Fibroblast of skin of left quadriceps (primary cell): ENCODE results near the gene CTDSPL.

ENCODE experiments used
- DNase-seq, 2 experiments: peaks; one replicate each; pipeline ENCODE4 v3.0.0-alpha.2; 2013; ENCODE audit warnings: low read depth in 2 of 2

CTDSPL gene

GRCh38 chr3:38002940-38003339 is 141.3 kb downstream of the CTDSPL start:
- DNase-seq = no peak

DNA sequence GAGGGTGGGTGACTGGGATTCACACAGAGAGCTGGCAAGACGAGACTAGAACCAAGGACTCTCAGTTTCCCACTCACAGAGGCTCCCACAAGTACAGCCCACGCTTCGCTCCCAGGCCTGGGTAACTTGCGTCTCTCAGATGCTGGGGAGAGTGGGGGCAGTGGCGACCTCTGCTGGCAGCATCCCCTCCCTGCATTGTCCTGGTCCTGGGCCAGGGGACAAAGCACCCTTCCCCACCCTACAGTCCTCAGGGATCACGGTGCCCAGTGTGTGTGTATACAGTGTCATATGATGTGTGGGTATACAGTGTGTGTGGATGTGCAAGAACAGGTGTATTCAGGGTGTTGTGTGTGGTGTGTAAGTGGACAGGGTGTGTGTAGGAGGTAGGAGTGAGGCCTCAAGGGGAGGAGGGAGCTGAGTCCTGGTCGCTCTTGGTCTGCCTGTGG is 141.7 kb downstream of the CTDSPL start:
- DNase-seq = peak in 1 of 2 experiments; percentile 5

DNA sequence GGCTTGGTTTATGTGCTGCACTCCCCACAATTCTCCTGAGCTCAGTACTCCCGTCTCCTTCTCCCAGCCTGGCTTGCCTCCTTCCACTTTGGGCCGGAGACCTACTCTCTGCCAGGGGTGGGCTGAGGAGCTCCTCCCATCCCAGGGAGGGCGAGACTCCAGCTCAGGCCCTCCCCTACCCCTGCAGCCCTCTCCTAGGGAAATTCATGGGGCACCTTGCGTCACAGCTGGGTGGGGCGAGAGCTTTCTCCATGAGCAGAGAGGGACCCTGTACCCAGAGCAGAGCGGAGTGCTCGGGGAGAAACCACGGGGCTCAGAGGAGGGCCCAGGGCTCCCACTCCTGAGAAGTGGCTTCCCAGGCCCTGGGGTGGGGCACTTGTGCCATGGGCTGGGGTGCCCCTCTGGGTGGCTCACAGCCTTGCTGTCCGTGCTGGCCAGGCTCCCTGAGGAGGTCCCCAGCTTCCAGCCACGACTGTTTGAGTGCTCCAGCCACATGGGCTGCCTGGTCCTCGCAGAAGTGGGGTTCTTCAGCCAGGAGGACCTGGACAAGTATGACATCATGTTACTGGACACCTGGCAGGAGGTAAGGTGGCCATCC is 142.2 kb downstream of the CTDSPL start:
- DNase-seq = no peak

DNA sequence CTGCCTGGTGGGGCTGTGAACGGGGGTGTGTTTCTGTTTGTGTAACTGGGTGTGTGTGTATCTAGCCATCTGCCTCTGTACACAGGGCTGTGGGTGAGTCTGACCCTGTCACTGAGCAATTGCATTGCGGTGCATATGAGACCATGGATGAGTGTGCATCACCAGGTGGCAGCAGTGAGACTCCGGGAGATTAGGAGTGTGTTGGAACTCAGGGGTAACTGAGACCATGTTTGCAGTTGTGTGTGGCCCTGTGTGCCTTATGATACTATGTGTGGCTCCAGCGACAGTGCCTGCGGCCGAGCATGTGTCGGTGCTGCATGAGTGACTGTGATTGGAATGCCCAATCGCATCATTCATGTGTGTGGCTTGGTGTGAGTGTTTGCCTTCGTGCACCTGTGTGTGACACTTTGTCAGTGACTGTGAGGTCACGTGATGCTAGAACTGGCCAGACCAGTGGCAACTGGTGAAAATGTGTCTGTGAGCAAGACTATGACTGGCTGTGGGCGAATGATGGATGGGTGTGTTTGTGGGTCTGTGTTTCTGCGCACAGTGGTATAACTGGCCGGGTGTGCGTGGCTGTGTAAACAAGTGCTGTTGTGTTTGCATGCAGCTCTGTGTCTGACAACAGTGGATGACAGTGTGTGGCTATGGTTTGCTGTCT is 142.9 kb downstream of the CTDSPL start:
- DNase-seq = peak; percentile 8 to 26

GRCh38 chr3:38005076-38006020 is 143.7 kb downstream of the CTDSPL start:
- no peak for DNase-seq

- DNase-seq = no peak
Measured at GRCh38 chr3:38006031-38006430, 144.4 kb downstream of the CTDSPL start.

DNA sequence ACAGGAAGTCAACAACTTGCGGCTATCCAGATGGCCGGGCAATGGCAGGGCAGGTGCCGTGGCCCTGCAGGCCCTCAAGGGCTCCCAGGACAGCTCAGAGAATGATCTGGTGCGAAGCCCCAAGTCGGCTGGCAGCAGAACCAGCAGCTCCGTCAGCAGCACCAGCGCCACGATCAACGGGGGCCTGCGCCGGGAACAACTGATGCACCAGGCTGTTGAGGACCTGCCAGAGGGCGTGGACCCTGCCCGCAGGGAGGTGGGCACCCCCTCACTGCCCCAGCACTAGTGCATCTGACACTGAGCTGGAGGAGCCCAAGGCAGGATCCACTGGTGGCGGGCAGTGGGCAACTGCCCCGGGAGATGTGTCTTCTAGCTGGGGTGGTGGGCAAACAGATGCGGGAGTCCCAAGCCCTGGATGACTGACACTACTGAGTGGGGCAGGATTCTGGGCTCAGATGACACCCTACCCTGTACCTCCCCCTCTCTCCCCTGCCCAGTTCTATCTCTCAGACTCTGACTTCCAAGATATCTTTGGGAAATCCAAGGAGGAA is 144.8 kb downstream of the CTDSPL start:
- no peak for DNase-seq

DNA sequence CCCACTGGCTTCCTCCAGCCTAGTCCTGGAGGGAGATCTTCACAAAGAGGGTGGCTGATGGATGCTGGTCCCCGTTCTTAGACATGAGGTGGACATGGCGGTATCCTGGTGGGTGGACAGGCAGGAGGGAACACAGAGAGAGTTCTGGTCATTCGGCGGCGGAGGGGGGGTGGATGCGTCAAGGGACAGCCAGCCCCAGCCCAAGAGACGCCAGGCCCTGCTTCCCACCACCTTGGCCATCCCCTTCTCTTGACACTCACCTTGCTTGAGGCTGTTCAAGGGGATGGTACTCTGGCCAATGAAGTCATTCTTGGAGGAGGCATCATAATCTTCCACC is 146.0 kb downstream of the CTDSPL start:
- DNase-seq = no peak

GRCh38 chr3:38008191-38008701 is 146.6 kb downstream of the CTDSPL start:
- DNase-seq = no peak

DNA sequence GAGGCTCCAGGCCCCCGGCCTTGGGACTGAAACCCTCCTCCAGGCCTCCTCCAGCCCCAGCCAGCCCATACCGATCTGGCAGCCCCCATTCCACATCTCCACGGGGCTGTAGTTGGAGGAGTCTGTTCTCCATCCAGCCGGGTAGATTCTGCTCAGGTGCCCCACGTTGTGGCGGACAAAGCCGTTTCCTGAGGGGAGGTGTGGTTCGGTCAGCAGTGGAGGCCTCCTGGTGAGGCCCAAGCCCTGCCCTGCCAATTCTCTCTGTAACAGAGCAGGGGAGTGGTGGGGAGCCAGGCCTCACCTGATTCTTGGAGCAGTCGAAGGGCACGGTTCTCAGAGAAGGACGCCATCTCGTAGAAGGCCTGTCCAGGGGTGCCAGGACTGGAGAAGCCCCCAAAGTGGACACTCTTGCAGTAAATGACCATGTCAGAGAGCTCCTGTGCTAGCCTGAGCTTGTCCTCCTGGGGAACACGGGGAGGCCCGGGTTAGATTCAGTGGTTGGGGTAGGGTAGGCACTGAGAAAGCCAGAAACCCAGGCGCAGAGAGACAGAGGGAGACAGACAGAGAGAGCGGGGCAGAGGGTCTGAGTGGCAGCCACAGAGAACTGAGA is 147.4 kb downstream of the CTDSPL start:
- DNase-seq = no peak

DNA sequence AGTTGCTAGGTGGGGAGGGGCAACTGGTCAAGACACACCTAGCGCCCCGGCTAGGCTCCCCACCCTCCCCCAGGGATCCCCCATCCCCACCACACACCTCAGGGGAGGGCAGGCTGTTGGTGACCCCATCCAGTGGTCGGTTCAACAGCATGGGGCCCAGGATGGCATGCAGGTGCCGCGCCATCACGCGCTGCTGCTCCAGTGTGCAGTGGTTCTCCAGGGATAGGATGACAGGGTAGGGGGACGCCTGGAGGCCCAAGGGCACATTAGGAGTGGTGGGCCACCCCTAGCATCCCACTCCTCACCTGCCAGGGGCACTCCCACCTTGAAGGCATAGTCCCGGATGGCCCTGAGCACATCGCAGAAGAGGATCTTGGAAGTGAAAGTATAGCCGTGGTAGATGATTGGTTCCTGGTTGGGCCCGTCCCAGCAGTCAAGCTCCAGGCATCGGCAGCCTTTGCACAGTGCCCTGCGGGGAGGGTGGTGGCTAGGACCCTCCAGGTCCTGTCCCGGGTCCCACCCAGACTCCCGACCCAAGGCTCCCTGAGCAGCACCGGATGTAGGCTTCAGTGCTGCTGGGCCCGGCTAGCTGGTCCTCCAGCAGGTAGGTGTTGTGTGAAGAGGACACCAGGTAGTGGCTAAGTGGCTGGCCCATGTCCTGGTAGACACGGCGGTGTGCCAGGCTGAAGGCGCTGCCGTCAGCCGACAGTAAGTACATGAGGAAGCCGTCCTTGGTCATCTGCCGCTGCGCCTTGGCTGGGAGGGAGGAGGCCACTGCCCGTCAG is 148.3 kb downstream of the CTDSPL start:
- DNase-seq = no peak

DNA sequence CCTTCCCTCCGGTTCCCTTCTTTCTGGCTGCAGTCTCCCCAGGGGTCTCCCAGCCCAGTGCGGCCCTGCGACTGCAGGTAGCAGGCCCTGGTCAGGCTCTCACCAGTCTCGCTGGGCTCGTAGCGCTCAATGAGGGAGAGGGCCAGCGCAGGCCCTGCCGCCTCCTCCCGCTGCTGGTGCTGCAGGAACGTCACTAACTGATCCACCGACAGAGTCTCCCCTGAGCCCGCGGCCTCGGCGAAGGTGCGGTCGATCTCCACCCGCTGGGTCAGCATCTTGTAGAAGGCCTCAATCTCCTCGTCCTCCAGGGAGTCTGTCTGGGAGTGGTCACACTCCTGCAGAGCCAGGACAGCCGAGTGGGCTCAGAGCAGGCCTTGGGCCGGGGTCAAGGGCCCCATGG is 149.4 kb downstream of the CTDSPL start:
- no peak for DNase-seq

GRCh38 chr3:38015485-38015884 is 153.8 kb downstream of the CTDSPL start:
- no peak for DNase-seq

- DNase-seq = no peak
Measured at GRCh38 chr3:38015984-38016383, 154.3 kb downstream of the CTDSPL start.

DNA sequence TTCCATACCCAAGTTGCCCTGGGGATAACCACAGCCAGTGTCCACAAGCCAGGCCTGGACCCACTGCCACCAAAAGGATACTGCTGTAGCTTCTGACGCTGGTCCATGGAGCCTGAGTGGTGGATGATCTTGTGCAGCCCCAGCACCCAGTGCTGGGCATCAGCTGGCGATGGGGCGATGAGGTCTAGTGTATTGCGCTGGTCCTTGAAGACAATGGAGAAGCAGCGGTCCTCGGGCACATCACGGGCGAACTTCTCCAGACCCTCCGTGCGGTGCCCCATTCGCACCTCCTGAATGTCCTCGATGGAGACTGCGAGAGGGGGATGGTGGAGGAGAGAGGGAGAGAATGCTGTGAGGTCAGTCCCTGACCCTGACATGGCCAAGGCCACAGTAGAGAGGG is 154.7 kb downstream of the CTDSPL start:
- DNase-seq = no peak

- DNase-seq = no peak
Measured at GRCh38 chr3:38016847-38017444, 155.3 kb downstream of the CTDSPL start.

- DNase-seq = no peak
Measured at GRCh38 chr3:38017445-38018295, 156.0 kb downstream of the CTDSPL start.

DNA sequence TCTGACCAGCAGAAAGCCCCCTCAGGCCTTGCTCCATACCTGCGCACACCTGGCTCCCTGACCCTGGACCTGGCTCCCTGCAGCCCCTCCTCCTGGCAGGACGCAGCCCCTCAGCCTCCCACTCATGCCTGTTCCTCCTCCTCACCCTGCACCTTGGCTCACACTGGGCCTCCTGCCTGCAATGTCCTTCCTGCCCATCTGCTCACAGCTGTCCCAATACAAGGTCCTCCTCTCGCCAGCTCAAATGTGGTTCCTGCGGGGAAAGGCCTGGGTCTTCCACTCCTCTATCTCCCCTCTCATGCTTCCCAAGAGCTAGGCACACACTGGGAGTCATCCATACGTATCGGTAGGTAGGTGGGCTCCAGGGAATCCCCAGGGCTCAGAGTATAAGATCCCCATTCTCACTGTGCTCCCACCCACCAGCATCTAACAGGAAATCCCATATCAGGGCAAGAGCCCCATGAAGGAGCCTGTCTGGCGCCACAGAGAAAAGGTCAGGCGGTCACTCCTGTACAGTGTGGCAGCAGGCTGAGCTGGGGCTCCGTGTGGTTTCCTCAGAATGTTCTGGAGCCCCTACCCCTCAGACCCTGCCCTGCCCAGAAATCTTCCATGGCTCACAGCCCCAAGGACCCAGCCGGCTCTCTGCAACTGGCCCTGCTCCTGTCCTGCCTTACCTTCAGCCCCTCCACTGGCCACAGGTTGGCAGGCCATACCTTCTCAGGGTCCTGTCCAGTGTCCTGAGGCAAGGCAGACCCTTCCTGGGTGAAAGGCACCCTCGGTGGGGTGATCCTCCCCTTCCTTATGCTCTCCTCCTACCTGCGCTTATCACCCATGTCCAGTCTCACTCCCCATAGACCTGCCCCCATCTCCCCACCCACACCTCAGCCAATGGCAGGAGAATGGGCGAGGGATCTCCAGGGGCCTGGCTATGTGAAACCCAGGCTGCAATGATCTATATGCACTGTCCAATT is 156.9 kb downstream of the CTDSPL start:
- DNase-seq = no peak
